Lower leg skin (tissue), 3 donors: Measurements from ENCODE around the gene FSTL5.

Experiments used
- CTCF ChIP-seq, 3 donors: fragments of 450-650 bp; IDR thresholded peaks; one replicate each; pipeline ENCODE4 v1.5.1; 2016; ENCODE audit warnings: antibody characterized with exemption in 3 of 3, mild to moderate bottlenecking in 3 of 3, moderate library complexity in 2 of 3
- POLR2A ChIP-seq, 2 donors: fragments of 450-650 bp; IDR thresholded peaks; one replicate each; pipeline ENCODE4 v1.6.1; 2016 to 2017; ENCODE audit warnings: antibody characterized with exemption in 2 of 2, mild to moderate bottlenecking in 1 of 2, moderate library complexity in 1 of 2

GRCh38 chr4:161517941-161518340 lies 645.9 kb downstream of the FSTL5 start:
- TF ChIP-seq CTCF (IDR thresholded peaks at IDR 0.05) (no peak), POLR2A (IDR thresholded peaks at IDR 0.05) (no peak)
